Stomach (tissue), 9 donors: ENCODE data around the gene CHD9NB. TPM values are rescaled to one million over a fixed set of nuclear protein-coding genes. Genes with fewer than 3 reads are reported as not detected.
"Not testable (repeated sequence)": the region's sequence is repeated elsewhere in the genome, so short reads cannot be mapped to it uniquely, and the experiment has no call there.

Experiments
- DNase-seq, 2 donors: peaks; one replicate each; pipeline versions ENCODE4 v3.0.0 to v3.0.0-alpha.2; 2013 to 2019
- H3K27ac ChIP-seq, 5 donors: fragments of 200-600 bp in 4 of 5; sonication (generic) in 4 of 5; one replicate each; pipeline ENCODE4 v1.5.1; 2013 to 2019; ENCODE audit warnings: mild to moderate bottlenecking in 1 of 5, moderate library complexity in 1 of 5
- H3K27me3 ChIP-seq, 3 donors: fragments of 200-600 bp; sonication (generic); one replicate each; pipeline ENCODE4 v1.5.1; 2017 to 2019; ENCODE audit warnings: mixed run types in 1 of 3
- H3K36me3 ChIP-seq, 4 donors: fragments of 200-600 bp; sonication (generic); 1 replicate in 3 of 4; 2 replicates in 1 of 4; pipeline ENCODE4 v1.5.1; 2016 to 2019
- H3K4me1 ChIP-seq, 4 donors: fragments of 200-600 bp; sonication (generic); one replicate each; pipeline ENCODE4 v1.5.1; 2016 to 2019
- H3K4me3 ChIP-seq, 4 donors: fragments of 200-600 bp; sonication (generic) in 3 of 4; one replicate each; pipeline ENCODE4 v1.5.1; 2016 to 2019; ENCODE audit warnings: mild to moderate bottlenecking in 1 of 4
- H3K9me3 ChIP-seq, 4 donors: fragments of 200-600 bp; sonication (generic); one replicate each; pipeline ENCODE4 v1.5.1; 2016 to 2019
- EP300 ChIP-seq: sonication (generic); formaldehyde crosslinking; IDR thresholded peaks from one replicate; pipeline ENCODE4 v1.6.1; 2017; ENCODE audit warnings: antibody characterized with exemption
- POLR2A ChIP-seq, 4 donors: fragments of 450-650 bp; IDR thresholded peaks; one replicate each; pipeline ENCODE4 v1.6.1; 2016; ENCODE audit warnings: antibody characterized with exemption in 4 of 4, control low read depth in 2 of 4, mild to moderate bottlenecking in 1 of 4, moderate library complexity in 1 of 4
- POLR2AphosphoS5 ChIP-seq, 3 donors: sonication (generic); formaldehyde crosslinking; IDR thresholded peaks; one replicate each; pipeline ENCODE4 v1.6.1; 2016; ENCODE audit warnings: antibody characterized with exemption in 3 of 3
- WGBS, 5 donors: extraction: QIAGEN DNeasy Blood & Tissue Kit in 3 of 5; methylation state at CpG; one replicate each; pipeline versions ENCODE4 v1.1.5 to v1.1.7; 2013 to 2018; 5-methylcytosine and 5-hydroxymethylcytosine counted together
- intact Hi-C: fragments of 100-400 bp; cut with DNase I; formaldehyde crosslinking; loops from one replicate; pipeline ENCODE4 v1.15.1; 2023; ENCODE audit warnings: low total_unique reads
- polyA plus RNA-seq, 3 donors: library from polyadenylated mRNA; stranded (reverse); fragments of 200-250 nt; gene quantifications; one replicate each; pipeline ENCODE4 v1.2.3, GENCODE V29; 2013
- total RNA-seq, 5 donors: library from RNA; depleted of rRNA; stranded (reverse); fragments of >200 nt; gene quantifications; one replicate each; pipeline versions ENCODE4 v1.1.0 to v1.2.3, GENCODE V29; 2014 to 2016
- TF ChIP-seq, protein P1 (sequence below), 7 experiments: fragments of 450-650 bp in 4 of 7; fragments of 200-600 bp in 3 of 7; sonication (generic) in 3 of 7; IDR thresholded peaks; one replicate each; pipeline ENCODE4 v1.5.1; 2016 to 2019; ENCODE audit warnings: antibody characterized with exemption in 7 of 7, control low read depth in 2 of 7, mild to moderate bottlenecking in 1 of 7
- donor health status: healthy with polysubstance abuse.
- donor health status: Bipolar disorder and iron deficiency.
- donor health status: healthy.

The CHD9NB gene
- total and polyA plus RNA-seq, 8 donors: 0.58 to 8.2 (median 0.93) TPM; not detected in 1

DNA sequence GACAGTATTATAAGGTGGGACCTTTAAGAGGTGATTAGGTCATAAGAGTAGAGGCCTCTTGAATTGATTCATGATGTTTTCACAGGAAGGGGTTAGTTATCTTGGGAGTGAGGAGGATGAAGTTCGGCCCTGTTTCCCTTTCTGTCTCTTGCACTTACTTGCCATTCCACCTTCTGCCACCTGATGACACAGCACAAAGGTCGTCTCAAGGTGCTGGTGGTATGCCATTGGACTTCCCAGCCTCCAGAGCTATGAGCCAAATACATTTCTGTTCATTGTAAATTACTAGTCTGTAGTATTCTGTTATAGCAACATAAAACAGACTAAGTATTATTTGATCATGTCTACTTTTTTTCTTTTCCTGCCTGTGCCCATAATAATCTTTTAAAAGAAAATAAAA lies 25.6 kb upstream of the CHD9NB start:
- Histone ChIP-seq H3K27me3 (no peaks in the 10 kb centered on the region), H3K27ac (no peak overlapping the region), H3K4me1 (peaks cover 12 to 47% (median 27%) of the 10 kb centered on the region in 4 donors), H3K4me3 (no peak overlapping the region), H3K9me3 (no peaks in the 10 kb centered on the region), H3K36me3 (no peaks in the 10 kb centered on the region)
- no peak for DNase-seq
- TF ChIP-seq POLR2A (IDR thresholded peaks at IDR 0.05): no peak
- TF ChIP-seq, protein P1, sequence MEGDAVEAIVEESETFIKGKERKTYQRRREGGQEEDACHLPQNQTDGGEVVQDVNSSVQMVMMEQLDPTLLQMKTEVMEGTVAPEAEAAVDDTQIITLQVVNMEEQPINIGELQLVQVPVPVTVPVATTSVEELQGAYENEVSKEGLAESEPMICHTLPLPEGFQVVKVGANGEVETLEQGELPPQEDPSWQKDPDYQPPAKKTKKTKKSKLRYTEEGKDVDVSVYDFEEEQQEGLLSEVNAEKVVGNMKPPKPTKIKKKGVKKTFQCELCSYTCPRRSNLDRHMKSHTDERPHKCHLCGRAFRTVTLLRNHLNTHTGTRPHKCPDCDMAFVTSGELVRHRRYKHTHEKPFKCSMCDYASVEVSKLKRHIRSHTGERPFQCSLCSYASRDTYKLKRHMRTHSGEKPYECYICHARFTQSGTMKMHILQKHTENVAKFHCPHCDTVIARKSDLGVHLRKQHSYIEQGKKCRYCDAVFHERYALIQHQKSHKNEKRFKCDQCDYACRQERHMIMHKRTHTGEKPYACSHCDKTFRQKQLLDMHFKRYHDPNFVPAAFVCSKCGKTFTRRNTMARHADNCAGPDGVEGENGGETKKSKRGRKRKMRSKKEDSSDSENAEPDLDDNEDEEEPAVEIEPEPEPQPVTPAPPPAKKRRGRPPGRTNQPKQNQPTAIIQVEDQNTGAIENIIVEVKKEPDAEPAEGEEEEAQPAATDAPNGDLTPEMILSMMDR (IDR thresholded peaks at IDR 0.05): no peak
- intact Hi-C loops: no loop called here
- 79 to 94% (median 86%) methylated on average over 2 of the region's 2 CpGs for WGBS, 5 donors

GRCh38 chr16:53075461-53075860 lies 22.8 kb upstream of the CHD9NB start:
- H3K27ac ChIP-seq, H3K36me3 ChIP-seq, H3K9me3 ChIP-seq, H3K4me3 ChIP-seq, intact Hi-C loops, H3K27me3 ChIP-seq, DNase-seq: not testable (repeated sequence)
- 90 to 96% (median 92%) methylated on average over 7 of the region's 7 CpGs for WGBS, 5 donors
- H3K4me1 ChIP-seq: peaks cover 14 to 38% (median 25%) of the 10 kb centered on the region in 4 donors

DNA sequence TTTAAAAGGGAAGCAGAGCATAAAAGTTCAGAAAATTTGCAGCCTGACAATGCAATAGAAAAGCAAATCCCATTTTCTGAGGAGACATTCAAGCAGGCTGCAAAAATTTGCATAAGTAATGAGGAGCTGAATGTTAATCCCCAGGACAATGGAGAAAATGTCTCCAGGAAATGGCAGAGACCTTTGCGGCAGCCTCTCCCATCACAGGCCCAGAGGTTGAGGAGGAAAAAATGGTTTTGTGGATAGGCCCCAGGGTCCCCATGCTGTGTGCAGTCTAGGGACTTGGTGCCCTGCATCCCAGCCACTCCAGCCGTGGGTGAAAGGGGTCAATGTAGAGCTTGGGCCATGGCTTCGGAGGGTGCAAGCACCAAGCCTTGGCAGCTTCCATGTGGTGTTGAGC lies 21.6 kb upstream of the CHD9NB start:
- peaks cover 9 to 32% (median 15%) of the 10 kb centered on the region in 4 donors for H3K4me1 ChIP-seq
- H3K9me3 ChIP-seq, DNase-seq, H3K27me3 ChIP-seq, H3K27ac ChIP-seq, intact Hi-C loops, H3K4me3 ChIP-seq, H3K36me3 ChIP-seq: not testable (repeated sequence)
- 67 to 99% (median 83%) methylated on average over 3 of the region's 3 CpGs for WGBS, 5 donors

DNA sequence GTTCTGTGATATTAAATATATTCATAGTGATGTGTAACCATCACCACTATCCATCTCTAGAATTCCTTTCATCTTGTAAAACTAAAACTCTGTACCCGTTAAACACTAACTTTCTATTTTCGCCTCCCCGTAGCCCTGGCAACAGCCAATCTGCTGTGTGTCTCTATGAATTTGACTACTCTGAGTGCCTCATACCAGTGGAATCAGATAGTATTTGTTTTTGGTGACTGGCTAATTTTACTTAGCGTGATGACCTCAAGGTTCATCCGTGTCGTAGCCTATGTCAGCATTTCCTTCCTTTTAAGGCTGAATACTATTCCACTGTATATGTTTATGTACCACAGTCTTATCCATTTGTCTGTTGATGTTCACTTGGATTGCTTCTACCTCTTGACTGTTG lies 20.3 kb upstream of the CHD9NB start:
- TF ChIP-seq, protein P1 (IDR thresholded peaks at IDR 0.05): no peak
- TF ChIP-seq POLR2A (IDR thresholded peaks at IDR 0.05) (no peak), EP300 (no peak), POLR2AphosphoS5 (IDR thresholded peaks at IDR 0.05) (no peak)
- Histone ChIP-seq H3K4me3 (no peak overlapping the region), H3K36me3 (no peaks in the 10 kb centered on the region), H3K9me3 (no peaks in the 10 kb centered on the region), H3K4me1 (peaks cover 9 to 26% (median 15%) of the 10 kb centered on the region in 4 donors), H3K27me3 (no peaks in the 10 kb centered on the region), H3K27ac (no peak overlapping the region)
- no peak for DNase-seq
- WGBS, 5 donors: 85 to 96% (median 94%) methylated on average over 6 of the region's 6 CpGs
- intact Hi-C loops: no loop called here

- Histone ChIP-seq H3K9me3 (no peaks in the 10 kb centered on the region), H3K27ac (peak overlapping the region in 3 of 5 donors; percentile 27 to 50 (median 38)), H3K4me3 (no peak overlapping the region), H3K27me3 (no peaks in the 10 kb centered on the region), H3K36me3 (no peaks in the 10 kb centered on the region), H3K4me1 (peaks cover 9 to 26% (median 15%) of the 10 kb centered on the region in 4 donors)
- DNase-seq: peak in 1 of 2 donors; percentile 93
- TF ChIP-seq, protein P1 (IDR thresholded peaks at IDR 0.05): no peak
- TF ChIP-seq POLR2AphosphoS5 (IDR thresholded peaks at IDR 0.05): no peak
- no peak for TF ChIP-seq EP300
- no peak for TF ChIP-seq POLR2A (IDR thresholded peaks at IDR 0.05)
- 36 to 52% (median 43%) methylated on average over 4 to 6 of the region's 6 CpGs for WGBS, 5 donors
- intact Hi-C loops: no loop called here
Observed at GRCh38 chr16:53071748-53072301, 19.1 kb upstream of the CHD9NB start.
